NCI-H128 (cell line): ENCODE measurements around the gene ASCL3.
"Not testable (repeated sequence)": the region's sequence is repeated elsewhere in the genome, so short reads cannot be mapped to it uniquely, and the experiment has no call there.

Experiments used
- DNase-seq: peaks from one replicate; lab custom pipeline; 2025; ENCODE audit not compliant: unreplicated experiment; lab: John Stamatoyannopoulos, UW

ASCL3 gene

GRCh38 chr11:8948886-8949285 is 6.1 kb upstream of the ASCL3 start:
- DNase-seq: no peak

- no peak for DNase-seq
Observed at GRCh38 chr11:8947230-8947943, 4.6 kb upstream of the ASCL3 start.

GRCh38 chr11:8941341-8942103 is 1.3 kb downstream of the ASCL3 start:
- no peak for DNase-seq

GRCh38 chr11:8937659-8938058 is 5.2 kb downstream of the ASCL3 start:
- DNase-seq: no peak

GRCh38 chr11:8937159-8937558 is 5.7 kb downstream of the ASCL3 start:
- DNase-seq: no peak

- DNase-seq: not testable (repeated sequence)
Observed at GRCh38 chr11:8935789-8936188, 7.0 kb downstream of the ASCL3 start.

- DNase-seq: no peak
Observed at GRCh38 chr11:8934742-8935488, 7.9 kb downstream of the ASCL3 start.

GRCh38 chr11:8933931-8934330 is 8.9 kb downstream of the ASCL3 start:
- DNase-seq: no peak

GRCh38 chr11:8932564-8933180 is 10.1 kb downstream of the ASCL3 start, which contains the start of gene C11orf16:
C11orf16 (minus strand) TSS chr11:8932947; CDS start chr11:8932308, 639 bp downstream.
- no peak for DNase-seq

- no peak for DNase-seq
Observed at GRCh38 chr11:8930456-8931175, 12.2 kb downstream of the ASCL3 start.

- DNase-seq: no peak
Observed at GRCh38 chr11:8928981-8929615, 13.7 kb downstream of the ASCL3 start.

- no peak for DNase-seq
Observed at GRCh38 chr11:8928205-8928604, 14.6 kb downstream of the ASCL3 start.

- no peak for DNase-seq
Observed at GRCh38 chr11:8927233-8927632, 15.6 kb downstream of the ASCL3 start.

- no peak for DNase-seq
Observed at GRCh38 chr11:8926236-8926635, 16.6 kb downstream of the ASCL3 start.

- DNase-seq: no peak
Observed at GRCh38 chr11:8925711-8926110, 17.1 kb downstream of the ASCL3 start.

- DNase-seq: no peak
Observed at GRCh38 chr11:8922691-8923090, 20.1 kb downstream of the ASCL3 start.

- no peak for DNase-seq
Observed at GRCh38 chr11:8917157-8917825, 25.5 kb downstream of the ASCL3 start.

- no peak for DNase-seq
Observed at GRCh38 chr11:8914661-8915018, 28.2 kb downstream of the ASCL3 start.

GRCh38 chr11:8913961-8914660 is 28.7 kb downstream of the ASCL3 start:
- peak; percentile 44 for DNase-seq
